GM12872 (cell line): ENCODE data around the gene ZXDC.

Experiments
- TF ChIP-seq, protein P1 (sequence below): IDR thresholded peaks from 3 replicates; pipeline ENCODE4 v1.5.1; 2011; ENCODE audit warnings: low read depth, mild to moderate bottlenecking, low read length, moderate library complexity; ENCODE audit not compliant: insufficient read depth

Gene ZXDC

DNA sequence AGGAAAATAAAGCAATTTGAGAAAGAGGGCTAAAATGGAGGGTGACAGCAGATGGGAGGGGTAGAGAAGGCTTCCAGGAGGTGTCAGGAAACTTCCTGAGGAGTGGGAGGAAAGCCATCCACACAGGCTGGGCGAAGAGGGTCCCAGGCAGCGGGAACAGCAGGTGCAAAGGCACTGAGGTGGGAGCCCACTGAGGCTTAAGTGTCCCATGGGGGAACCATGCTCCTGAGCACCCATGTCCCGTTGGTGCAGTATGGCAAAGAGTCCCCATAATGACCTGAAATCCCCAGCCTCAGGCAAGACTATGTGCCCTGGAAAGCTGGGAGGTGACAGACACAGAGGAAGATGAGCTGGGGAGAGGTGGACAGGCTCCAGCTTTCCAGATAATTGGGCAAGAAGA, 50.9 kb downstream of the ZXDC start:
- TF ChIP-seq, protein P1, sequence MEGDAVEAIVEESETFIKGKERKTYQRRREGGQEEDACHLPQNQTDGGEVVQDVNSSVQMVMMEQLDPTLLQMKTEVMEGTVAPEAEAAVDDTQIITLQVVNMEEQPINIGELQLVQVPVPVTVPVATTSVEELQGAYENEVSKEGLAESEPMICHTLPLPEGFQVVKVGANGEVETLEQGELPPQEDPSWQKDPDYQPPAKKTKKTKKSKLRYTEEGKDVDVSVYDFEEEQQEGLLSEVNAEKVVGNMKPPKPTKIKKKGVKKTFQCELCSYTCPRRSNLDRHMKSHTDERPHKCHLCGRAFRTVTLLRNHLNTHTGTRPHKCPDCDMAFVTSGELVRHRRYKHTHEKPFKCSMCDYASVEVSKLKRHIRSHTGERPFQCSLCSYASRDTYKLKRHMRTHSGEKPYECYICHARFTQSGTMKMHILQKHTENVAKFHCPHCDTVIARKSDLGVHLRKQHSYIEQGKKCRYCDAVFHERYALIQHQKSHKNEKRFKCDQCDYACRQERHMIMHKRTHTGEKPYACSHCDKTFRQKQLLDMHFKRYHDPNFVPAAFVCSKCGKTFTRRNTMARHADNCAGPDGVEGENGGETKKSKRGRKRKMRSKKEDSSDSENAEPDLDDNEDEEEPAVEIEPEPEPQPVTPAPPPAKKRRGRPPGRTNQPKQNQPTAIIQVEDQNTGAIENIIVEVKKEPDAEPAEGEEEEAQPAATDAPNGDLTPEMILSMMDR: no peak

DNA sequence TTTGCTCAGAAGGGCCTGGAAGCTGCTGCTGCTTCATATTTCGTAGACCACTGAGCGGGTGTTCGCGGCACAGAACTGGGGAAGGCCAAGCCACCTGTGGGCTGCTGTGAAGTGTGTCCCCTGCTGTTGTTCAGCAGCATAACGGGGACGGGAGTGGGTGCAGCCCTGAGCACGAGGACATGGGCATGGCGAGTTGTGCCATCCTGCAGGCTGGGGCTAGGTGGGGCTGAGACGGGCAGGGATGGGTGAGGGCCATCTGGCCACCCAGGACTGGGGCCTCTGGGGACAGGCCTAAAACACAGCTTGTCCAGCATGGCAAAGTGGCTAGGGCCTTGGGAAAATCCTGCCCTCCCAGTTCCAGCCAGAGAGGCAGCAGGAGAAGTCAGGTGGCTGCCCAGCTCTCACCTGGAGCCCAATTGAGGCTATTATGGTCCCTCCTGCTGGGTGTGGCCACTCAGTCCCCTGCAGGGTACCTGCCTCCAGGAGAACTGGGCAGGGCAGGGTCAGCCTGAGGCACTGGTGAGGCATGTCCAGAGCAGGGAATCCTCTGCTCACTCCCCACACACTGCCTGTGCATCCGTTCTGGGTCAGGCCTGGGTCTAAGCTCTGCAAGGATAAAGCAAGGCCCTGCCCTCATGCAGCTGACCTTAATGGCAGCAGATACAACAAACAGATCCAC, 51.5 kb downstream of the ZXDC start:
- TF ChIP-seq, protein P1: no peak

DNA sequence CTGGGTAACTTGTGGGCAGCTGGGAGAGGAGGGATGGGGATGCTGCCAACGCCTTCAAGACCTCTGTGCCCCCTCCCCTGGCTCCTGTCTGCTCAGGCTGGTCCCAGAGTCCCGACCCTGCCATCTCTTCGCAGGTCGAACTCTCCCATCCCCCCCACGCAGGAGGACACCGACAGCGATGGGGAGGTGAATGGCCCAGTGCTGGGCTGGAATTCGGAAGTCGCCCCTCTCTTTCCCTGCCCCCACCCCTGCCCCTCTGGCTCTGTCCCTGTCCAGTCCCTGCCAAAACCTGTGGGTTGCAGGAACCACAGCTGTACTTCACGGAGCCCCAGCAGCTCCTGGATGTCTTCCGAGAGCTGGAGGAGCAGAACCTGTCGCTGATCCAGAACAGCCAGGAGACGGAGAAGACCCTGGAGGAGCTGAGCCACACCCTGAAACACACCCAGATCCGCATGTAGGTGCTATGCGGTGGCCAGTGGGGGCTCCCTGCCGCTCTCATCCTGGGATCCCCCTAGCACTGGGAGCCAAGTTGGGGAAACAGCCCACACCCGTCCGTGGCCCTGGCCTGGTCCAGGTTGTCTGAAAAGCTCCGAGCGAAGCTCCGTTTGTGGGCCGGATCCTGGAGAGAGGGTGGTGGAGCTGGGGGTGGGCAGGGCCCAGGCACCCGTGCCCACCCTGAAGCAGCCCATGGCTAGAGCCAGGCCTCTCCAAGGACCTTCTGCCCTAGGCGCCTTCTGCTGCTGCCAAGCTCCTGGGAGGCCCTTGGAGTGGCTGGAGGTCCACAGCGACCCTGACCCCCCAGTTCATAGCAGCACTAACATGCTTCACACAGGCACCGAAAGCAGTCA, 52.3 kb downstream of the ZXDC start:
- TF ChIP-seq, protein P1: no peak

DNA sequence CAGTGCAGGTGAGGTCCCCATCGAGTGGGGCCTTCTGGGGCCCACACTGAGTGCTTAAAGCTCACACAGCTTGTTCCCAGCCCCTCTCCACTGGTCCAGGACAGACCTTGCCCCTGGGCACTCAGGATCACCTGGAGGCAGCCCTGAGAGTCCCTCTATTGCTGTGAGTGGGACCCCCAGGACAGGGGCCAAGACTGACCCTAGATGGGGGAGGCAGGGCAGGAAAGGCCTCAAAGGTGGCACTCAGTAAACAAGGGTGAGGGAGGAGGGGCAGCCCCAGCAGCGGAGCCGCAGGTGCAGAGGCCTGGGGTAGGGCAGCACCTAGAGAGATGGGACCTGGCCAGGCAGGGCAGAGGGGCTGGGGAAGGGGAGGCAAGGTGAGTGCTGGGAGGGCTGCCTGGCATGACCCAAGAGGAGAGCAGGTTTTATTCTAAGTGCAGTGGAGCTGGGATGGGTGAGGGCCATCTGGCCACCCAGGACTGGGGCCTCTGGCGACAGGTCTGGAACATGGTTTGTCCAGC, 53.1 kb downstream of the ZXDC start:
- TF ChIP-seq, protein P1: no peak

DNA sequence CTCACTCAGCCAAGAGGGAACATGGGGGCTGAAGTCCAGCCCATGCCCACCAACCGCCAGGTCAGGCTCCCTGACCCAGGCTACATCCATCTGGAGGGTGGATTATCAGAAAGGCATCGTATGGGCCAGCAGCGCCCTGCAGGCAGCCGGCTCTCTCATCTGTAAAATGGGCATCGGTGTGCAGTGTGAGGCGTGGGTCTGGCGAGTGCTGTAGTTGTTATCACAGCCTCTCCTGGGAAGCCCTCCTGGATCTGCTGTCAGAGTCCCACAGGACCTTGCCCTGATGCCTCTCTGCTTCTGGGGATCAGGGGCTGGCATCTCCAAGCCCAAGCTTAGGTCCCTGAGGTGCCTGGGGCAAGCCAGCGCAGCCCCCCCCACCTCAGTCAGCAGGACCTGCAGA, 53.6 kb downstream of the ZXDC start:
- TF ChIP-seq, protein P1: no peak

DNA sequence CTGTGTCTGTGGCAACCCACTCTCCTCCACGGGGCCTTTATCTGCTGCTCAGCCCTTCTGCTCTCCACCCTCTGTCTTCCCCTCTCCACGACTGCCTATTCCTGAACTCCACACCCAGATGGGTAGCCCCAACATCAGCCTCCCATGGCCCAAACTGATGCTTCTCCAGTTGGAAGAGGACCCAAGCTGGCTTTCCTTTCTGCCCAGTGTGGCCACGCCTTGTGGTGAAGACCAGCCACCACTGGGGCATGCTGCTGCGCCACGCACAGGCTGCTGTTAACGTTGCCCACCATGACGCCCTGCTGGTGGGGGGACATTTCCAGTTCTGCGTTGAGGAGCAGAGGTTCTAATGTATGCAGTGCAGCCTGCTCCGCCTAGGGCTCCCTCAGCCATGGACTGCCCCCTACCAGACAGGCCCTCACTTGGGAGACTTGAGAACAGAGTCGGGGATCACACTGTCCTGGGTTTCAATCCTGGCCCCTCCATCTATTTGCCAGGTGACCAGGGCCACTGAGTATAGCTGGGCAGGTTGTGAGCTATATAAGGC, 54.0 kb downstream of the ZXDC start:
- TF ChIP-seq, protein P1: no peak
